Melanocyte of skin (primary cell): ENCODE data around the gene RNF31. TPM values are rescaled to one million over a fixed set of nuclear protein-coding genes. Genes with fewer than 3 reads are reported as not detected.

Source experiments
- small RNA-seq, 2 donors: library from RNA; depleted of rRNA; stranded (forward); fragments of <200 nt; gene quantifications; one replicate each; pipeline ENCODE3, GENCODE V24; 2012
- total RNA-seq, 2 donors: library from RNA; depleted of rRNA; stranded (reverse); fragments of >200 nt; gene quantifications; 2 replicates each; pipeline ENCODE4 v1.2.3, GENCODE V29; 2012

The RNF31 gene
- 10 to 100 TPM; 58.8 to 76.9 TPM for total RNA-seq

GRCh38 chr14:24146978-24147760, at the start of gene RNF31:
RNF31 (plus strand) TSS chr14:24147498; CDS start chr14:24147699, 201 bp downstream.

GRCh38 chr14:24114532-24115421, 32.5 kb upstream of the RNF31 start, which contains the start of the genes DCAF11 and NRL:
DCAF11 (plus strand) TSS chr14:24114777; CDS start chr14:24115595, 818 bp downstream.
NRL (minus strand) TSS chr14:24114949; CDS start chr14:24082848, 32,101 bp downstream.

GRCh38 chr14:24130380-24130716, 16.9 kb upstream of the RNF31 start, which contains the start of gene FITM1:
FITM1 (plus strand) TSS chr14:24130659; CDS start chr14:24131564, 905 bp downstream.

GRCh38 chr14:24135834-24136683, 11.2 kb upstream of the RNF31 start, which contains the start of gene PSME1:
PSME1 (plus strand) TSS chr14:24136194; CDS start chr14:24136263, 69 bp downstream.

GRCh38 chr14:24141097-24141880, 6.0 kb upstream of the RNF31 start, which contains the start of gene EMC9:
EMC9 (minus strand) TSS chr14:24141591; CDS start chr14:24141304, 287 bp downstream.

GRCh38 chr14:24146453-24146977, 783 bp upstream of the RNF31 start, which contains the start of gene PSME2:
PSME2 (minus strand) TSS chr14:24146610; CDS start chr14:24146581, 29 bp downstream.

GRCh38 chr14:24160850-24161804, 13.8 kb downstream of the RNF31 start, which contains the start of gene IRF9:
IRF9 (plus strand) TSS chr14:24161265; CDS start chr14:24162145, 880 bp downstream.

GRCh38 chr14:24171422-24172260, 24.3 kb downstream of the RNF31 start, which contains the start of gene REC8:
REC8 (plus strand) TSS chr14:24172080; CDS start chr14:24172553, 473 bp downstream.

GRCh38 chr14:24188251-24189058, 41.2 kb downstream of the RNF31 start, which contains the start of gene IPO4:
IPO4 (minus strand) TSS chr14:24188816; CDS start chr14:24188787, 29 bp downstream.

GRCh38 chr14:24195186-24196070, 48.1 kb downstream of the RNF31 start, which contains the start of gene TM9SF1:
TM9SF1 (minus strand) TSS chr14:24195441; CDS start chr14:24195019, 422 bp downstream.

Small RNA genes within 50 kb of the gene (small RNA-seq; reads per million reads assigned to genes)
- gene AL136295.4, result 0.29 to 0.73 reads per million in 2 donors
- 0 reads per million in 2 donors for gene CHMP4A
- gene IPO4, result 0 to 0.17 reads per million in 2 donors
- 0 to 0.26 reads per million in 2 donors for gene IRF9
- 0.04 to 0.41 reads per million in 2 donors for gene RNA5SP383

Other genes starting within 250 kb of the RNF31 start
- 10 to 100 TPM; 30.6 to 34.4 TPM for gene DHRS4, start 193.7 kb upstream of the RNF31 start, total RNA-seq
- gene DHRS4L2, start 158.6 kb upstream of the RNF31 start, total RNA-seq, result 10 to 100 TPM in 1 of 2 donors, 1 to 10 TPM in 1; 8.9 to 11.7 TPM
- 1 to 10 TPM in 1 of 2 donors, under 1 TPM in 1; 1.00 to 1.7 TPM for gene CARMIL3, start 95.5 kb upstream of the RNF31 start, total RNA-seq
- gene CPNE6, start 75.9 kb upstream of the RNF31 start, total RNA-seq, result not detected
- 10 to 100 TPM in 1 of 2 donors, 1 to 10 TPM in 1; 9.3 to 16.7 TPM for gene PCK2, start 53.2 kb upstream of the RNF31 start, total RNA-seq
- gene DCAF11, start 32.7 kb upstream of the RNF31 start, total RNA-seq, result 10 to 100 TPM; 74.3 to 83.3 TPM
- 1 to 10 TPM; 1.7 to 2.0 TPM for gene NRL, start 32.5 kb upstream of the RNF31 start, total RNA-seq
- under 1 TPM in 1 of 2 donors, not detected in 1; 0.34 TPM for gene FITM1, start 16.8 kb upstream of the RNF31 start, total RNA-seq
- 100 to 1,000 TPM; 116 TPM for gene PSME1, start 11.3 kb upstream of the RNF31 start, total RNA-seq
- 10 to 100 TPM; 16.9 to 18.6 TPM for gene EMC9, start 5.9 kb upstream of the RNF31 start, total RNA-seq
- gene PSME2, start 888 bp upstream of the RNF31 start, total RNA-seq, result 100 to 1,000 TPM; 163 to 168 TPM
- 100 to 1,000 TPM; 161 to 192 TPM for gene IRF9, start 13.8 kb downstream of the RNF31 start, total RNA-seq
- gene REC8, start 24.6 kb downstream of the RNF31 start, total RNA-seq, result 10 to 100 TPM in 1 of 2 donors, 1 to 10 TPM in 1; 8.9 to 29.0 TPM
- 10 to 100 TPM; 38.2 to 69.3 TPM for gene IPO4, start 41.3 kb downstream of the RNF31 start, total RNA-seq
- gene TM9SF1, start 47.9 kb downstream of the RNF31 start, total RNA-seq, result 10 to 100 TPM; 57.6 to 60.9 TPM
- not detected for gene TSSK4, start 58.2 kb downstream of the RNF31 start, total RNA-seq
- gene CHMP4A, start 66.0 kb downstream of the RNF31 start, total RNA-seq, result 10 to 100 TPM in 1 of 2 donors, 1 to 10 TPM in 1; 8.3 to 12.4 TPM
- gene MDP1, start 68.6 kb downstream of the RNF31 start, total RNA-seq, result 1 to 10 TPM; 3.3 to 7.9 TPM
- gene NEDD8, start 84.9 kb downstream of the RNF31 start, total RNA-seq, result 10 to 100 TPM; 80.2 to 96.6 TPM
- 10 to 100 TPM; 39.9 to 64.6 TPM for gene GMPR2, start 85.4 kb downstream of the RNF31 start, total RNA-seq
- 10 to 100 TPM; 44.6 to 52.7 TPM for gene TINF2, start 95.1 kb downstream of the RNF31 start, total RNA-seq
- under 1 TPM in 1 of 2 donors, not detected in 1; 0.34 TPM for gene TGM1, start 115.7 kb downstream of the RNF31 start, total RNA-seq
- 10 to 100 TPM; 38.5 to 41.0 TPM for gene RABGGTA, start 124.1 kb downstream of the RNF31 start, total RNA-seq
- 10 to 100 TPM; 11.0 to 20.3 TPM for gene DHRS1, start 152.3 kb downstream of the RNF31 start, total RNA-seq
- 10 to 100 TPM; 23.1 to 28.3 TPM for gene NOP9, start 152.4 kb downstream of the RNF31 start, total RNA-seq
- 1 to 10 TPM; 1.7 to 2.4 TPM for gene CIDEB, start 160.5 kb downstream of the RNF31 start, total RNA-seq
- gene LTB4R2, start 162.6 kb downstream of the RNF31 start, total RNA-seq, result 1 to 10 TPM; 3.3 to 4.5 TPM
- gene LTB4R, start 164.0 kb downstream of the RNF31 start, total RNA-seq, result 1 to 10 TPM in 1 of 2 donors, under 1 TPM in 1; 1.00 to 2.1 TPM
- under 1 TPM; under 0.01 to 0.34 TPM for gene ADCY4, start 187.6 kb downstream of the RNF31 start, total RNA-seq
- 1 to 10 TPM; 3.4 to 3.7 TPM for gene RIPK3, start 192.5 kb downstream of the RNF31 start, total RNA-seq
- gene NFATC4, start 220.7 kb downstream of the RNF31 start, total RNA-seq, result 10 to 100 TPM; 16.0 to 29.3 TPM